Hepatocyte (in vitro differentiated cells): ENCODE data around the gene CEP131. TPM values are rescaled to one million over a fixed set of nuclear protein-coding genes. Genes with fewer than 3 reads are reported as not detected.

Experiments
- DNase-seq: peaks from one replicate; pipeline ENCODE4 v3.0.0-alpha.2; 2016; ENCODE audit warnings: low spot score
- H2AFZ ChIP-seq: fragments of 200-600 bp; sonication (generic); 2 replicates; pipeline ENCODE4 v1.6.0; 2016; ENCODE audit warnings: antibody characterized with exemption, mild to moderate bottlenecking
- H3K27ac ChIP-seq: fragments of 200-600 bp; sonication (generic); 2 replicates; pipeline ENCODE4 v1.5.1; 2016; ENCODE audit warnings: mild to moderate bottlenecking
- H3K27me3 ChIP-seq: fragments of 200-600 bp; sonication (generic); 2 replicates; pipeline ENCODE4 v1.6.1; 2016
- H3K36me3 ChIP-seq: fragments of 200-600 bp; sonication (generic); replicated peaks from 2 replicates; pipeline ENCODE4 v1.5.1; 2016; ENCODE audit warnings: low read depth; ENCODE audit not compliant: insufficient read depth
- H3K4me1 ChIP-seq: fragments of 200-600 bp; sonication (generic); 2 replicates; pipeline ENCODE4 v1.5.1; 2016; ENCODE audit warnings: mild to moderate bottlenecking, moderate library complexity; ENCODE audit not compliant: insufficient read depth
- H3K4me2 ChIP-seq: fragments of 200-600 bp; sonication (generic); 2 replicates; pipeline ENCODE4 v1.6.0; 2016
- H3K4me3 ChIP-seq: fragments of 200-600 bp; sonication (generic); 2 replicates; pipeline ENCODE4 v1.5.1; 2016; ENCODE audit warnings: mild to moderate bottlenecking
- H3K79me2 ChIP-seq: fragments of 200-600 bp; sonication (generic); 2 replicates; pipeline ENCODE4 v1.6.0; 2017; ENCODE audit warnings: mild to moderate bottlenecking
- H3K9me2 ChIP-seq: fragments of 200-600 bp; sonication (generic); replicated peaks from 2 replicates; pipeline ENCODE4 v1.6.0; 2017; ENCODE audit warnings: mild to moderate bottlenecking; ENCODE audit not compliant: insufficient read depth
- H3K9me3 ChIP-seq: fragments of 200-600 bp; sonication (generic); 2 replicates; pipeline ENCODE4 v1.5.1; 2016; ENCODE audit warnings: low read depth, mild to moderate bottlenecking
- H4K20me1 ChIP-seq: fragments of 200-600 bp; sonication (generic); 2 replicates; pipeline ENCODE4 v1.6.0; 2016; ENCODE audit warnings: mild to moderate bottlenecking; ENCODE audit not compliant: insufficient read depth, poor library complexity, severe bottlenecking
- CTCF ChIP-seq: fragments of 200-600 bp; sonication (generic); IDR thresholded peaks from 2 replicates; pipeline ENCODE4 v1.5.1; 2016; ENCODE audit warnings: antibody characterized with exemption, mild to moderate bottlenecking; ENCODE audit not compliant: poor library complexity
- EZH2 ChIP-seq: fragments of 200-600 bp; sonication (generic); IDR thresholded peaks from 2 replicates; pipeline ENCODE4 v1.6.1; 2016; ENCODE audit warnings: antibody characterized with exemption, mild to moderate bottlenecking, borderline replicate concordance
- EZH2phosphoT487 ChIP-seq: fragments of 200-600 bp; sonication (generic); IDR thresholded peaks from one replicate; pipeline ENCODE4 v1.6.1; 2018; ENCODE audit warnings: antibody characterized with exemption, mild to moderate bottlenecking, low read depth, moderate library complexity; ENCODE audit not compliant: unreplicated experiment, severe bottlenecking
- WGBS: methylation state at CpG from one replicate; pipeline ENCODE4 v1.1.6; 2016; ENCODE audit warnings: low lambda C conversion rate; ENCODE audit errors: missing lambda C conversion rate; 5-methylcytosine and 5-hydroxymethylcytosine counted together
- polyA plus RNA-seq: library from polyadenylated mRNA; unstranded; fragments of >200 nt; fragmentation: Nextera tagmentation; extraction: Ambion mirVana; gene quantifications from 2 replicates; pipeline ENCODE4 v1.2.1, GENCODE V29; 2016
- total RNA-seq: library from RNA; depleted of rRNA; stranded (reverse); fragments of >200 nt; gene quantifications from 2 replicates; pipeline ENCODE4 v1.2.3, GENCODE V29; 2014

CEP131 gene
- total and polyA plus RNA-seq, 2 experiments from 2014 or later: 7.3 to 10.1 TPM

GRCh38 chr17:81239714-81240555 lies 17.2 kb upstream of the CEP131 start:
- WGBS: 25% methylated on average over 37 of the region's 37 CpGs

DNA sequence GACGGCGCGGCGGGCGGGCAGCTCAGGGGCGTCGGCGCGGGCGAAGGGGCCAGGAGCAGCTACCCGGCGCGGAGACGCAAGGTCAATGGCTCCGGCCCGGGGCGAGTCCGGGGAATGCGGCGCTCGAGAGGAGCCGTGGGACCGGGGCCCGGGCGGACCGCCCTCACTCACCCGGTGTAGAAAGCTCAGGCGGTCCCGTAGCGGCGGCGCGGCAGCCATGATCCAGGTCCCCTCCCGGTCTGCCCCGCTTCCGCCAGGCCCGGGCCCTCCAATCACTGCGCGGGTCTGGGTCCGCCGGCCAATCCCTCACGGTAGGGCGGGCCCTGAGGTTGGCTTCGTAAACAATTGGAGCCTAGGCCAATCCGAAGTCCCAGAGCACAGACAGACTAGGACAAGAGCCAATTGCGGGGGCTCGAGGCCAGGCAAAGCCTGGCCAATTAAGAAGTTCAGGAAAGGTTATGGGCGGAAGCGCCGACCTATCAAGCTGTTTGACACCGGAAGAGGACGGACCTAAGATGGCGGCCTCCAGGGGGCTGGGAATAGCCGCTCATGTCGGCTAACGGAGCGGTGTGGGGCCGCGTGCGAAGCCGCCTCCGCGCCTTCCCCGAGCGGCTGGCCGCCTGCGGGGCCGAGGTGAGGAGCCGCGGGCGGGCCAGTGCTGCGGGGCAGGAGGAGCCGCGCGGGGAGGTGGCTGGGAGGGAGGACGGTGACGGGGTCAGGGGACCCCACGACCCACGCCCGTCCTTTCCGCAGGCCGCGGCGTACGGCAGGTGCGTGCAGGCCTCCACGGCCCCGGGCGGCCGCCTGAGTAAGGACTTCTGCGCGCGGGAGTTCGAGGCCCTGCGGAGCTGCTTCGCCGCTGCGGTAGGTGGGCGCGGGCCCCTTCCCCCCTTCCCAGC lies 16.3 kb upstream of the CEP131 start, which contains the start of the genes NDUFAF8 and TEPSIN:
Gene NDUFAF8 (plus strand): TSS at position 504 of the 899 bp plus-strand sequence. CDS start 46 bp downstream, at position 550.
Gene TEPSIN (minus strand): TSS at position 241 of the 899 bp plus-strand sequence. CDS start 22 bp downstream, at position 219.
- H3K27me3 ChIP-seq: no peaks in the 10 kb centered on the region
- peak within 1 kb of the TSS; percentile 94 for H3K4me2 ChIP-seq
- TF ChIP-seq EZH2 (no peak), CTCF (no peak), EZH2phosphoT487 (no peak)
- H4K20me1 ChIP-seq: no peaks in the 10 kb centered on the region
- H3K9me3 ChIP-seq: no peaks in the 10 kb centered on the region
- peaks cover 25% of the 10 kb centered on the region for H3K4me1 ChIP-seq
- no peaks in the 10 kb centered on the region for H3K9me2 ChIP-seq
- DNase-seq: peak; percentile 98
- H2AFZ ChIP-seq: peak within 1 kb of the TSS; percentile 45
- peaks cover 31% of the 10 kb centered on the region for H3K79me2 ChIP-seq
- H3K36me3 ChIP-seq: no peaks in the 10 kb centered on the region
- H3K4me3 ChIP-seq: peak within 1 kb of the TSS; percentile 66
- under 1% methylated on average over 69 of the region's 100 CpGs for WGBS
- H3K27ac ChIP-seq: peak within 1 kb of the TSS; percentile 44

More at GRCh38 chr17:81239714-81240555, 17.2 kb upstream of the CEP131 start:
- Histone ChIP-seq H3K79me2 (peaks cover 31% of the 10 kb centered on the region), H3K9me2 (no peaks in the 10 kb centered on the region), H3K4me2 (peak overlapping the region; percentile 83), H3K27ac (peak overlapping the region; percentile 44), H3K9me3 (no peaks in the 10 kb centered on the region), H3K27me3 (no peaks in the 10 kb centered on the region), H3K36me3 (no peaks in the 10 kb centered on the region), H3K4me3 (peak overlapping the region; percentile 66), H4K20me1 (no peaks in the 10 kb centered on the region), H2AFZ (peak overlapping the region; percentile 45), H3K4me1 (peaks cover 21% of the 10 kb centered on the region)
- peak; percentile 35 for DNase-seq
- TF ChIP-seq EZH2 (no peak), CTCF (no peak), EZH2phosphoT487 (no peak)

GRCh38 chr17:81238490-81238814 lies 15.7 kb upstream of the CEP131 start:
- H2AFZ ChIP-seq: peak overlapping the region; percentile 27
- TF ChIP-seq EZH2: no peak
- TF ChIP-seq EZH2phosphoT487: no peak
- no peak for TF ChIP-seq CTCF
- peak overlapping the region; percentile 94 for H3K4me2 ChIP-seq
- 4% methylated on average over 25 of the region's 26 CpGs for WGBS
- no peaks in the 10 kb centered on the region for H4K20me1 ChIP-seq
- peaks cover 31% of the 10 kb centered on the region for H3K79me2 ChIP-seq
- H3K9me3 ChIP-seq: no peaks in the 10 kb centered on the region
- H3K4me3 ChIP-seq: peak overlapping the region; percentile 45
- H3K36me3 ChIP-seq: no peaks in the 10 kb centered on the region
- H3K9me2 ChIP-seq: no peaks in the 10 kb centered on the region
- DNase-seq: peak; percentile 32
- no peak overlapping the region for H3K27ac ChIP-seq
- H3K27me3 ChIP-seq: no peaks in the 10 kb centered on the region
- H3K4me1 ChIP-seq: peaks cover 25% of the 10 kb centered on the region
